ENCODE results near the gene CLTRN.
"Not testable (repeated sequence)": the region's sequence is repeated elsewhere in the genome, so short reads cannot be mapped to it uniquely, and the experiment has no call there.

The CLTRN gene

GRCh38 chrX:15664487-15665444 lies at the start of gene CLTRN:
TSS of gene CLTRN (minus strand) at chrX:15664805. CDS start at chrX:15664775, 30 bp downstream.
- no peak for DNase-seq (ENCODE audit: low read depth)

- not testable (repeated sequence) for DNase-seq (ENCODE audit: low read depth)
Observed at GRCh38 chrX:15704273-15704672, 39.7 kb upstream of the CLTRN start.

GRCh38 chrX:15703809-15704208 lies 39.2 kb upstream of the CLTRN start:
- not testable (repeated sequence) for DNase-seq (ENCODE audit: low read depth)

- DNase-seq (ENCODE audit: low read depth): no peak
Observed at GRCh38 chrX:15702488-15703371, 38.1 kb upstream of the CLTRN start.

- DNase-seq (ENCODE audit: low read depth): no peak
Observed at GRCh38 chrX:15696516-15696915, 31.9 kb upstream of the CLTRN start.

GRCh38 chrX:15694941-15695451 lies 30.4 kb upstream of the CLTRN start:
- DNase-seq (ENCODE audit: low read depth): no peak

- DNase-seq (ENCODE audit: low read depth): peak; percentile 22
Observed at GRCh38 chrX:15686818-15687685, 22.4 kb upstream of the CLTRN start.

GRCh38 chrX:15683193-15683592 lies 18.6 kb upstream of the CLTRN start:
- no peak for DNase-seq (ENCODE audit: low read depth)

GRCh38 chrX:15681433-15681832 lies 16.8 kb upstream of the CLTRN start:
- no peak for DNase-seq (ENCODE audit: low read depth)

GRCh38 chrX:15680401-15680800 lies 15.8 kb upstream of the CLTRN start:
- DNase-seq (ENCODE audit: low read depth): no peak

GRCh38 chrX:15679246-15679645 lies 14.6 kb upstream of the CLTRN start:
- DNase-seq (ENCODE audit: low read depth): no peak

- no peak for DNase-seq (ENCODE audit: low read depth)
Observed at GRCh38 chrX:15678339-15678738, 13.7 kb upstream of the CLTRN start.

GRCh38 chrX:15676886-15677285 lies 12.3 kb upstream of the CLTRN start:
- no peak for DNase-seq (ENCODE audit: low read depth)

- peak; percentile 84 for DNase-seq (ENCODE audit: low read depth)
Observed at GRCh38 chrX:15675490-15675921, 10.9 kb upstream of the CLTRN start.

GRCh38 chrX:15674841-15675489 lies 10.4 kb upstream of the CLTRN start:
- DNase-seq (ENCODE audit: low read depth): peak; percentile 87

- no peak for DNase-seq (ENCODE audit: low read depth)
Observed at GRCh38 chrX:15674514-15674840, 9.9 kb upstream of the CLTRN start.

GRCh38 chrX:15673970-15674369 lies 9.4 kb upstream of the CLTRN start:
- no peak for DNase-seq (ENCODE audit: low read depth)

GRCh38 chrX:15672881-15673280 lies 8.3 kb upstream of the CLTRN start:
- no peak for DNase-seq (ENCODE audit: low read depth)

GRCh38 chrX:15663439-15663838 lies 1.2 kb downstream of the CLTRN start:
- no peak for DNase-seq (ENCODE audit: low read depth)

- not testable (repeated sequence) for DNase-seq (ENCODE audit: low read depth)
Observed at GRCh38 chrX:15654804-15655203, 9.8 kb downstream of the CLTRN start.

GRCh38 chrX:15653961-15654360 lies 10.6 kb downstream of the CLTRN start:
- no peak for DNase-seq (ENCODE audit: low read depth)

Data from stimulated activated CD8-positive, alpha-beta memory T cell treated with anti-CD3 and anti-CD28 coated beads, Interleukin-12 subunit alpha, Interleukin-12 subunit beta, amount 100 ng/mL, for 4 hours (primary cell).